ENCODE results near the gene ANGPTL4.
"Not testable (repeated sequence)": the region's sequence is repeated elsewhere in the genome, so short reads cannot be mapped to it uniquely, and the experiment has no call there.

The ANGPTL4 gene

GRCh38 chr19:8363803-8364771 lies at the start of gene ANGPTL4:
ANGPTL4 (plus strand) TSS chr19:8364155; CDS start chr19:8364322, 167 bp downstream.
- no peak for DNase-seq

GRCh38 chr19:8314981-8315640 lies 48.8 kb upstream of the ANGPTL4 start:
- not testable (repeated sequence) for DNase-seq

DNA sequence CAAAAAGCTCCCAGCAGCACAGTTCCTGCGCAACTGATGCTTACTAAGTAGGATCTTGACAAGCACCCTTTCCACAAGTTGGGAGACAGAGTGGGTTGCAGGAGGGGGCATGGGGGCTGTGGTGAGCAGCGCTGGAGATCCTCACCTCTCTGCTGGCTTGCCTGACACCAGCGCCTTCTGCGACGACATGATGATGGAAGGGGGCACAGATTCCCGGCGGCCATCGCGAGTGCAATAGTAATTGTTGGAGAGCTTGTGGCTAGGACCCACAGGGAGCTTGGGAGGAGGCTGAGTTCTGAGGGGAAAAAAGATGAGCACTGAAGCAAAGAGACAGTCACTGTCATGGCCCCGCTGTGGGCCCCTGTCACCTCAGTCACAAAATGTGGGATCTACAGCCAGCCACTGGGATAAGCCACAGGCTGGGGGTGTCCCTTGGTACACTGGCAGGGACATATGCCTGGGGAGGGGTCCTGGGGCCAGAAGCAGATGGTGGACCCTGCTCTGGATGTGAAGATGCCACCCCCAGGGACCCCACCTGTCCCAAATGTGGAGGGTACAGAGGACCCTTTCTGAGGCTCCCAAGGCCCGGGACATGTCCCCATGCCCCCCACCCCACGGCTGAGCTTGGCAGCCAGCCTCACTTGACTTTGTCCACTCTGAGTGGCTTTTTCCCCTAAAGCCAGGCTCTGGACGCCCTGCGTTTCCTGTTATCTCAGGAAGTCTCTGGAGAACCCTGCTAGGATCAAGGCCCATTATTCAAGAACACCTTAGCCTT lies 47.4 kb upstream of the ANGPTL4 start:
- DNase-seq: no peak

DNA sequence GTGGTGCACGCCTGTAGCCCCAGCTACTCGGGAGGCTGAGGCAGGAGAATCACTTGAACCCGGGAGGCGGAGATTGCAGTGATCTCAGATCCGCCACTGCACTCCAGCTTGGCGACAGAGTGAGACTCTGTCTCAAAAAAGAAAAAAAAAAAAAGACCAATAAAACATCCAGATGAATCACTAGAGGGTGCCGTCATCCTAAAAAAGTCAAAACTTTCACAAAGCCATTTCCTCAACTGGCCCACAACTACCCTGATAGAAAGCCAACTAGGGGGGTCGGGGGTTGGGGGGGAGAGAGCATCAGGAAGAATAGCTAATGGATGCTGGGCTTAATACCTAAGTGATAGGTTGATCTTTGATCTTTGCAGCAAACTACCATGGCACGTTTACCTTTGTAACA lies 45.1 kb upstream of the ANGPTL4 start:
- not testable (repeated sequence) for DNase-seq

- no peak for DNase-seq
Measured at GRCh38 chr19:8319807-8320520, 44.0 kb upstream of the ANGPTL4 start.

DNA sequence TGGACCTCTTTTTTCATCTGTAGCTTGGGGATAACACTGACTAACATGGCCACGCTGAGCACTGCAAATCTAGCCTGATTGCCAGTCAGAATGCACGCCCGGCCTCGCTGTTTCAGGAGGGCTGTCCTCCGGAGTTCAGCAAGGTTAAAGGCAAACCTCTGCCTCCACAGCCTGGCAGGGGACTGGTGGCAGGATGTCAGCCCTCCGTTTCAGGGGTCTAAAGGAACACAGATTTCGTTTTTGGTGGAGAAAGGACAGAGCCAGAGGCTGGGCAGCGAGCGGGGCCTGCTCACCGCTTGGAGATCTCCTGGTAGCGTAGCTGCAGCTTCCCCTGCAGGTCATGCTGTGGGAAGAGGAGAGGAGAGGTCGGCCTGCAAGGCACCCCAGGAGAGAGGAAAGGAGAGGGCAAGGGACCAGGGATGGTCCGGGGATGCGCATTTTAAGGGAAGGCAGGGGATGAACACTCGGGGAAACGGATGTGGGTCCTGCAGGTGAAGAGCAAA lies 43.3 kb upstream of the ANGPTL4 start:
- DNase-seq: no peak

DNA sequence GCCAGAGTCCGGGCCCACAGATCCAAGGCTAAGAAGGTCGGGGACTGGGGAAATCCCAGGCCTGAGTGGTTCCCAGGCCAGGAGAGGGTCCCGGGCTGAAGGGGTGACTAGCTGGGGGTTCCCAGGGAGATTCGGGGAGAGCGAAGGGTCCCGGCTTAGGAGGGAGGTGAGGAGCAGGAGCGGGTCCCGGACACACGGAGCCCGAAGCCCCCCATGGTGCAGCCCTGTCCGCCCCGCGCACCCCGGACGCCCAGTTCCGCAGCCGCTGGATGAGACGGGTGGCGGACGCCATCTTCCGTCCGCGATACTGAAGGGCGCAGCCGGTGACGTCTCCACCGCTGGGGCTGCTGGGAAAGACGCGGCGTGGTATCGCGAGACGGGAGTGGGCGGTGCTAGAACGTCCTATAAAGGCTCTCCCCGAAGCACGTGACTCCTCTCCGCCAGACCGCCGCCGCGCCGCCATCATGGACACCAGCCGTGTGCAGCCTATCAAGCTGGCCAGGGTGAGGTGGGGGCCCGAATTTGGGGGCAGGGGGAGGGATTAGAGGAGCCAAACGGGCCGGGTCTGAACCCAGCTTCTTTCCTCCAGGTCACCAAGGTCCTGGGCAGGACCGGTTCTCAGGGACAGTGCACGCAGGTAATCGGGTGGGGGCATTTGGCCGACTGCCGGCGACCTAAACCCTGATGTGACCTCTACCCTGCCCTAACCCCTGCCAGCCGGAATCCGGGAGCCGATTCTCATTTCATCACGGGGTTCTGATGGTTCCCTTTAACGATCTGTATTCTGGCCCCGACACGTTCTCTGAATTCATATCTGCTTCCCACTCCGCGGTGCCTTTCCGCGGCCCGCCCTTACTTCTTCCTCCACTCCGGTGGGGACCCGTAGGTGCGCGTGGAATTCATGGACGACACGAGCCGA lies 42.6 kb upstream of the ANGPTL4 start, which contains the start of the genes NDUFA7 and RPS28:
NDUFA7 (minus strand) TSS at position 309 of the 919 bp plus-strand sequence; CDS start at position 292, 17 bp downstream.
RPS28 (plus strand) TSS at position 430 of the 919 bp plus-strand sequence; CDS start at position 465, 35 bp downstream.
- peak; percentile 25 for DNase-seq

- DNase-seq: no peak
Measured at GRCh38 chr19:8321986-8322637, 41.8 kb upstream of the ANGPTL4 start.

GRCh38 chr19:8322638-8322997 lies 41.3 kb upstream of the ANGPTL4 start:
- DNase-seq: no peak

- DNase-seq: no peak
Measured at GRCh38 chr19:8323781-8324185, 40.2 kb upstream of the ANGPTL4 start.

DNA sequence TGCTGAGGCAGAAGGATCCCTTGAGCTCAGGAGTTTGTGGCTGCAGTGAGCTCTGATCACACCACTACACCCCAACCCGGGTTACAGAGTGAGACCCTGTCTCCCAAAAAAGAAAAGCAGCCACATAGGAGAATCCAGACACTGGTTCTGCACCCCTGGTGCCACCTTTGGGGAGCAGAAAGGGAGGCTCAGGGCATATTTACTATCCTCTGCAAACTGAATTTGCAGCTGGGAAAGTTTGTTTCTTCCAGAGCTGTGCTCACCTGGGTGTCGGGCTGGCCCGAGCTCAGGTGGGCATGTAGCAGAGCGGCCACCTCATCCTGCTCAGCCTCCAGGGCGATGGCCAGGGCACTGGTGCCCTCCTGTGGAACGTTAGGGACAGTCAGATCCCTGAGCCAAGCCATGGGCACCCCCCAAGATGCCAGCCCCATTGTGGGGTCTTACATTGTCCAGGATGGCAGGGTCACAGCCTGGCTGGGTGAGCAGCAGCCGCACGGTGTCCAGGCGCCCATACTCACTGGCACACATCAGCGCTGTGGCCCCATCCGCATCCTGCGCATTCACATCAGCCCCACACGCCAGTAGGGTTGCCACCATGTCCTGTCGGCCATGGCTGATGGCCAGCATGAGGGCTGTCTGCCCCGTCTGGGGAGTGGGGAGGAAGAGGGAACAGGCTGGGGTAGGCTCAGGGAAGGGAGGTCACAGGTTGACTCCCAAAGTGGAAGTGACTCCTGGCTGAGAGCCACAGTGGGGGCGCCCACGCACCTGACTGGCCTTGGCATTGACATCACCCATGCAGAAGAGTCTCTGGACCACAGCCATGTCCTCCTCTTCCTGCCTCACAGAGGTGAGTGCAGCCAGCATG lies 39.5 kb upstream of the ANGPTL4 start:
- no peak for DNase-seq

DNA sequence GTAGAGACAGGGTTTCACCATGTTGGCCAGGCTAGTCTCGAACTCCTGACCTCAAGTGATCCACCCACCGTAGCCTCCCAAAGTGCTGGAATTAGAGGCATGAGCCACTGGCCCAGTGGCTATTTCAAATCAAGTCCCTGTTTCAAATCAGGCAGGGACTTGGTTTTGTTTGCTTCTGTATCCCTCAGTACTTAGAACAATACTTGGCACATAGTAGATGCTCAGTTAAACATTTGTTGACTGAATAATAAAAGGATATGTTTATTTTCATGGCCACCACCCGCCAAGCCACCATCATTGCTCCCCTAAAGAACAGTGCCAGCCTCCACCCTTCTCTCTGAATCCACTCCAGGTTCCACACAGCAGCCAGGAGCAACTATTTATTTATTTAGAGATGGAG lies 38.5 kb upstream of the ANGPTL4 start:
- DNase-seq: no peak

DNA sequence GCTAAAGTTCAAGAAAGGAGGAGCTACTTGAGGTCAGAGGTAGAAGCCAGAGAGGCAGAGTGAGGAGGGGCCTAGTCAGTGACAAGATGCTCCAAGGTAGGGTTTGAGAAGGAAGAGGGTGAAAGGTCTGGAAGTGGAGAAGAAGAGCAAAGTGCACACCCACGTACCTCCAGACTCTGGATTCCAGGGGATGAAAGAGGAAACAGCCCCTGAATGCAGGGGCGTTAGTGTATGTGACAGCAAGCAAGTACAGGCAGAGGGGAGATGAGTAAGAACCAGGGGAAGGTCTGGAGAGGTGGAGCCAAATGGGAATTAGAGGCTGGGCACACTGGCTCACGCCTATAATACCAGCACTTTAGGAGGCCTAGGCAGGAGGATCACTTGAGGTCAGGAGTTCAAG lies 34.0 kb upstream of the ANGPTL4 start:
- DNase-seq: no peak

DNA sequence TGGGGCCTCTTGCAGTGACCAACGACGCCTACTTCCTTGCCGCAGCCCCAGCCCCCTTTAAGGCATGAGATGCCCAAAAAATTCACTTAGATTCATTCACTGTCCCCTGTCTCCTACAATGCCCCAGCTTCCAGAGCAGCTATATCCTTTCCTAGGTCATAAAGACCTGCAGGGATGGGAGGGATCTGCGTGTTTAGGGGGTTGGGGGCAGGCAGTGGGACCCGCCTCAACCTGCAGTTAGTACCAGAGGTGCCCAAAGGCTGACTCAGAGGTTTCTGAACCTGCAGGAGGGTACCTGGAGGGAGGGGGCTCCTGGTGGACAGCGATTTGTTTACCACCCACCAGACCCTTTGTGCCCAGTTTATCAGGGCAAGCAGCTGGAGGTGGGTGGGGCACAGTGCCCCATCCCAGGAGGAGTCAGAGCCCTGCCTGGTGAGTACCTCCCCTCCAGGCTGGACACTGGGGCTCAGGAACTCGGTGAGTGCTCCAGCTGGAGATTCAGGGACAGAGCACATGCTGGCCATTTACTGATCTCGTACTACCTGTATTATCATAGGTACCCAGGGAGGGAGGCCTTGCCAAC lies 32.6 kb upstream of the ANGPTL4 start:
- DNase-seq: no peak

- no peak for DNase-seq
Measured at GRCh38 chr19:8332976-8333766, 30.8 kb upstream of the ANGPTL4 start.

- DNase-seq: no peak
Measured at GRCh38 chr19:8333767-8334457, 30.0 kb upstream of the ANGPTL4 start.
